Gastroesophageal sphincter (tissue), 4 donors: Measurements from ENCODE around the gene CARS2. TPM values are rescaled to one million over a fixed set of nuclear protein-coding genes. Genes with fewer than 3 reads are reported as not detected.
A peak's percentile ranks its signal among the peaks of the same experiment; 100 is the strongest.

Experiments
- ATAC-seq: fragments of 150-250 bp; one replicate; pipeline ENCODE4 v1.9.1; 2016; ENCODE audit warnings: mild to moderate bottlenecking, moderate library complexity
- H3K27ac ChIP-seq, 4 donors: fragments of 200-600 bp; sonication (generic) in 3 of 4; 1 replicate in 3 of 4; 2 replicates in 1 of 4; pipeline ENCODE4 v1.5.1; 2016 to 2019
- H3K27me3 ChIP-seq: fragments of 200-600 bp; sonication (generic); one replicate; pipeline ENCODE4 v1.5.1; 2019
- H3K36me3 ChIP-seq, 2 donors: fragments of 200-600 bp; sonication (generic); one replicate each; pipeline ENCODE4 v1.5.1; 2019; ENCODE audit warnings: control low read depth in 1 of 2
- H3K4me1 ChIP-seq, 3 donors: fragments of 200-600 bp; sonication (generic); 1 replicate in 2 of 3; 2 replicates in 1 of 3; pipeline ENCODE4 v1.5.1; 2016 to 2019; ENCODE audit warnings: control low read depth in 2 of 3
- H3K4me3 ChIP-seq, 2 donors: fragments of 200-600 bp; sonication (generic); one replicate each; pipeline ENCODE4 v1.5.1; 2019; ENCODE audit warnings: mild to moderate bottlenecking in 1 of 2, moderate library complexity in 1 of 2
- H3K9me3 ChIP-seq, 3 donors: fragments of 200-600 bp; sonication (generic); one replicate each; pipeline ENCODE4 v1.5.1; 2017 to 2019; ENCODE audit warnings: control low read depth in 2 of 3
- CTCF ChIP-seq, 4 experiments: fragments of 200-600 bp in 2 of 4; fragments of 450-650 bp in 2 of 4; sonication (generic) in 1 of 4; IDR thresholded peaks; one replicate each; pipeline ENCODE4 v1.5.1; 2017 to 2019; ENCODE audit warnings: antibody characterized with exemption in 4 of 4, mild to moderate bottlenecking in 2 of 4, moderate library complexity in 2 of 4
- EP300 ChIP-seq: sonication (generic); formaldehyde crosslinking; IDR thresholded peaks from one replicate; pipeline ENCODE4 v1.6.1; 2017; ENCODE audit warnings: antibody characterized with exemption, mild to moderate bottlenecking
- POLR2A ChIP-seq, 2 donors: fragments of 450-650 bp; IDR thresholded peaks; one replicate each; pipeline ENCODE4 v1.6.1; 2017; ENCODE audit warnings: antibody characterized with exemption in 2 of 2, mild to moderate bottlenecking in 2 of 2, moderate library complexity in 1 of 2
- POLR2AphosphoS5 ChIP-seq: sonication (generic); formaldehyde crosslinking; IDR thresholded peaks from one replicate; pipeline ENCODE4 v1.6.1; 2017; ENCODE audit warnings: antibody characterized with exemption
- WGBS, 2 donors: methylation state at CpG; one replicate each; pipeline ENCODE4 v1.1.5; 2018; ENCODE audit warnings: low coverage in 1 of 2; 5-methylcytosine and 5-hydroxymethylcytosine counted together
- total RNA-seq, 4 donors: library from RNA; depleted of rRNA; stranded (reverse); fragments of >200 nt; gene quantifications; one replicate each; pipeline ENCODE4 v1.1.0, GENCODE V29; 2016

Gene CARS2
- total RNA-seq, 4 donors from 2014 or later = 36.6 to 69.1 (median 53.8) TPM

- WGBS, 2 donors = 97 to 100% methylated on average over 1 to 34 of the region's 61 CpGs
- H3K4me3 ChIP-seq = no peak overlapping the region
Observed at GRCh38 chr13:110719036-110719710, 13.3 kb upstream of the CARS2 start.

GRCh38 chr13:110716247-110716515 lies 10.3 kb upstream of the CARS2 start:
- Histone ChIP-seq H3K9me3 (no peaks in the 10 kb centered on the region), H3K36me3 (peaks cover 0 to 21% of the 10 kb centered on the region in 2 donors), H3K27me3 (no peaks in the 10 kb centered on the region), H3K27ac (peak overlapping the region; percentile 90 to 99 (median 98)), H3K4me1 (peaks cover 2 to 35% (median 21%) of the 10 kb centered on the region in 3 donors), H3K4me3 (peak overlapping the region; percentile 68 to 91)
- no peak for ATAC-seq
- TF ChIP-seq CTCF (IDR thresholded peaks at IDR 0.05) = no peak
- TF ChIP-seq EP300 = no peak
- TF ChIP-seq POLR2AphosphoS5 = no peak
- no peak for TF ChIP-seq POLR2A (IDR thresholded peaks at IDR 0.05)
- 0% methylated on average over 3 to 9 of the region's 12 CpGs for WGBS, 2 donors

More at GRCh38 chr13:110719036-110719710, 13.3 kb upstream of the CARS2 start:
- ATAC-seq = no peak
- H3K27me3 ChIP-seq = no peaks in the 10 kb centered on the region
- TF ChIP-seq POLR2A (IDR thresholded peaks at IDR 0.05) (no peak), CTCF (IDR thresholded peaks at IDR 0.05) (no peak), POLR2AphosphoS5 (no peak), EP300 (no peak)
- H3K36me3 ChIP-seq = peaks cover 0 to 32% of the 10 kb centered on the region in 2 donors
- no peak overlapping the region for H3K27ac ChIP-seq
- H3K4me1 ChIP-seq = peaks cover 2 to 32% (median 18%) of the 10 kb centered on the region in 3 donors
- H3K9me3 ChIP-seq = no peaks in the 10 kb centered on the region

GRCh38 chr13:110715395-110716246 lies 9.7 kb upstream of the CARS2 start:
- Histone ChIP-seq H3K36me3 (peaks cover 0 to 15% of the 10 kb centered on the region in 2 donors), H3K27ac (peak overlapping the region; percentile 90 to 100 (median 100)), H3K4me1 (peaks cover 2 to 40% (median 21%) of the 10 kb centered on the region in 3 donors), H3K27me3 (no peaks in the 10 kb centered on the region), H3K4me3 (peak overlapping the region; percentile 68 to 91), H3K9me3 (no peaks in the 10 kb centered on the region)
- TF ChIP-seq CTCF (IDR thresholded peaks at IDR 0.05) (peak in 3 of 4 experiments; percentile 30 to 42 (median 31)), POLR2A (IDR thresholded peaks at IDR 0.05) (peak; percentile 95 to 97), POLR2AphosphoS5 (peak; percentile 85), EP300 (no peak)
- peak; percentile 76 for ATAC-seq
- 0 to 1% methylated on average over 3 to 13 of the region's 74 CpGs for WGBS, 2 donors

GRCh38 chr13:110714797-110715394 lies 9.0 kb upstream of the CARS2 start:
- TF ChIP-seq POLR2A (IDR thresholded peaks at IDR 0.05) (peak; percentile 99 to 100), CTCF (IDR thresholded peaks at IDR 0.05) (peak in 2 of 4 experiments; percentile 18 to 39), EP300 (no peak), POLR2AphosphoS5 (peak; percentile 100)
- peak overlapping the region; percentile 87 to 100 (median 100) for H3K27ac ChIP-seq
- no peaks in the 10 kb centered on the region for H3K9me3 ChIP-seq
- no peaks in the 10 kb centered on the region for H3K27me3 ChIP-seq
- H3K36me3 ChIP-seq = peaks cover 0 to 10% of the 10 kb centered on the region in 2 donors
- no peak for ATAC-seq
- 0% methylated on average over 14 of the region's 49 CpGs; no CpG with 5 or more reads in 1 of the 2 donors for WGBS, 2 donors
- peak overlapping the region; percentile 85 to 91 for H3K4me3 ChIP-seq
- H3K4me1 ChIP-seq = peaks cover 2 to 42% (median 21%) of the 10 kb centered on the region in 3 donors
